NCI-H146 (cell line): ENCODE data around the gene NRXN3.

Source experiments
- DNase-seq: peaks from one replicate; lab custom pipeline; 2025; lab: John Stamatoyannopoulos, UW

Gene NRXN3

DNA sequence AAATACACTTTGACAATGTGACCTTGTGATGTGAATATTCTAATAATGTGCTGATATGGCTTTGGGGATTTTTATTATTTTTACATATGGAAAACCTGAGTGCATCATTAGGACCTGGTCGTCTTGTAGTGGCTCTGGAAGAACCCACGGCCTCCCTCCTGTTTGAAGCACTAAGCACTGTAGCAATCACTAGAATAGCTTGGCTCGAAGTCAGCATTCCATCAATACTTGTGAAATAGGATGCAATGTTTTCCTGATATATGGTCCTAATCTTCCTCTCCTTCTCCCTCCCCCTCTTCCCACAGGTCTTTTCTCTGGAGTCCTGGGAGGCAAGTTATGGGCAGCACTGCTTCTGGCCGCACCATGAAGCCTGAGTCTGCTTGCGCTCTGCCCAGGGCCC lies 71.9 kb downstream of the NRXN3 start:
- no peak for DNase-seq

DNA sequence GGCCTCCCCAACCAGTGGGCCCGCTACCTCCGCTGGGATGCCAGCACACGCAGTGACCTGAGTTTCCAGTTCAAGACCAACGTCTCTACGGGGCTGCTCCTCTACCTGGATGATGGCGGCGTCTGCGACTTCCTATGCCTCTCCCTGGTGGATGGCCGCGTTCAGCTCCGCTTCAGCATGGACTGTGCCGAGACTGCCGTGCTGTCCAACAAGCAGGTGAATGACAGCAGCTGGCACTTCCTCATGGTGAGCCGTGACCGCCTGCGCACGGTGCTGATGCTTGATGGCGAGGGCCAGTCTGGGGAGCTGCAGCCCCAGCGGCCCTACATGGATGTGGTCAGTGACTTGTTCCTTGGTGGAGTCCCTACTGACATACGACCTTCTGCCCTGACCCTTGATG lies 73.0 kb downstream of the NRXN3 start:
- DNase-seq, result no peak

DNA sequence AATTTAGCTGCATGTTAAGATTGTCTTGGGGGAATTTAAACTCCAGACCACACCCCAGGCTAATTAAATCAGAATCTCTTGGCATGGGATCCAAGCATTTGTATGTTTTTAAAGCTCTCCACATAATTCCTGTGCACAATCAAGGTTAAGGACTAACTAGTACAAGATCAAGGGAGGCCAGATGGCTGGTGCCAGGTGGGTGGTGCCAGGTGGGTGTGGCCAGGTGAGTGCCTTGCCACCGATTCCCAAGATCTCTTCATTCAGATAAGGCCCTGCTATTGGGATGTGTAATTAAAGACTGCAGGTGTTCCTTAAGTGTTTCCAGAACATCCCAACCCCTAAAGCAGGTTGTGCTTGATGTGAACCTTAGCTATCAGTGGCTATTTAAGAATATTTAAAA lies 75.1 kb downstream of the NRXN3 start:
- DNase-seq, result no peak

DNA sequence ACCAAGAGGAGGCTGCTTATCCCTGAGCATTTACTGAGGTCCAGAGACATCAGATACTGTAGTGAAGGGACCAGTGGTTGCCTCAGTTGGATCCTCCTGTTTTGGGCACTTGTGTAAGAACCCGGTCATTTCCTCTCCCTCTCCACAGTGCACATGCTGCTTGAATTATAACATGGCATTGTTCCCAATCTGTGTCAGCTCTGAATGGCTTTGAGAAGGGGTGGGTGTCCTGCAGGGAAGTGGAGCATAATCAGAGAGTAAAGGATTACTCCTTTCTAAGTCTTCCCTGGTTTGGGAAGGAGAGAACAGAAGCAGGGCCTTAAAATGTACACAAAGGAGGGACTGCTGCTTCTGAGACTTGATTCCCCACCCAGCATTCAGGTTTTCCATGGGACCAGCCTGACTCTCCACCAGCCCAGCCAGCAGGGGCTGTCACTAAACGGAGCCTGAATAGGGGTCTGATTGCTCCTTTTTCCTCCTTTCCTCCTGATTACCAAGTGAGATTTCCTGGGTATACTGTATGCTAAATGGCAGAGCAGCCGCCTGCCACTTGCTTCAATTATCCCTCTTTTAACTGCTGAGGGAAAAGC lies 78.4 kb downstream of the NRXN3 start:
- no peak for DNase-seq

DNA sequence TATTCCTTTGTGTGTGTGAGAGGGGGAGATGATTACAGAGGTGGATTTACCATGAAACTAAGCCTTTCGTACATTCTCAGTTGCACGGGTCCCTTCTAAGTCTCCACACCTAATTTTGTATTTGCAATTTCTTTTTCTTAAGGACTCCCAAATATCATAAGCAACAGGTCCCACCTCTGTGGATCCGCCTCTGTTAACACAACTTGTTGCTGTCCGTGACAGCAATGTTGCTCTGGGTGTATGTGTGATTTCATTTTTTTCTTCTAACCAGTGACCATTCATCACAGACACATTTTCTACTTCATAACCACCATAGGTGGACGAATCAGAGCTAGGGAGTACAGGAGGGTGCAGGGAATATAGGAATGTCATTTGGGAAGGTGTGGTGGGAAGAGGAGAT lies 81.1 kb downstream of the NRXN3 start:
- no peak for DNase-seq

DNA sequence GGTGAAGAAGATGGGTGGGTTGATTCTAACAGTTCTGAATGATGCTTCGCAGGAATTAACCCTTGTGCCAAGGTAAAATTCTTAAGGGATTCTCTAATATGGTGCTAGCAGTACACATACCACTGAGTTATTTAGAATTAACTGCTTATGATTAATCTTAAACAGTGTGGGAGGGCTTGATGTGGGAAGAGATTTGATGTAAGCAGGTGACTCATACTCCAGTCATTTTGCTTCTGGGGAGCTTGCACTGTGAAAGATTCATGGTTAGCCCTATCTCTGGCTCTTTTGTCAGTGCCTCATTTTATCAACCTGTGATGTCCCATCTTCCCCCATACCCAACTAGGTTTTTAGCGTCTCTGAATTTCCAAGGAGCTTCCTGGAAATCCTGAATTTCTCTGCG lies 83.8 kb downstream of the NRXN3 start:
- DNase-seq, result no peak

DNA sequence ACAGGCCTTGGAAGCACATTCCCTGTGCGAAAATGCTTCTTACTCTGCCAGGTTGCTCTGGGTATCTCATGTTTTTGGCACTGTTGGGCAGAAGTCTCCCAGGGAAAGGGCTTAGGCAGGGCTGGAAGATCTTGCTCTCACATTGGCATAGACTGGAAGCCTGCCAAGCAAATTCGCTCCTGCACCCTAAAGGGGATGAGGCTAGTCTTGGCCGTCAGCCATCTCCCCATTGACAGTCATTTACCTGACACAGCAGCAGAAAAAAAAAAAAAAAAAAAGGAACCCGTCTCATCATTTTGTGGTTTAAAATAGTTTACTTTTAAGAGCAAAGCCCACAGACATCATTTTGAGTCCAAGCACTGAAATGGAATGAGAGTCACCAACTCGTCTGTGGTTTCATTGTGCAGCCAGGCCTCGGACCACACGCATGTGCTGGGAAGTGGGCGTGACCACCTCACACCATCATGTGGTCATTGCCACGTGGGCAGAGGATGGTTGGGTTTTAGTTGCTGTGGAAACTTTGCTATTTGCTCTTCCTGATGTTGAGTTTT lies 84.8 kb downstream of the NRXN3 start:
- peak; percentile 52 for DNase-seq

DNA sequence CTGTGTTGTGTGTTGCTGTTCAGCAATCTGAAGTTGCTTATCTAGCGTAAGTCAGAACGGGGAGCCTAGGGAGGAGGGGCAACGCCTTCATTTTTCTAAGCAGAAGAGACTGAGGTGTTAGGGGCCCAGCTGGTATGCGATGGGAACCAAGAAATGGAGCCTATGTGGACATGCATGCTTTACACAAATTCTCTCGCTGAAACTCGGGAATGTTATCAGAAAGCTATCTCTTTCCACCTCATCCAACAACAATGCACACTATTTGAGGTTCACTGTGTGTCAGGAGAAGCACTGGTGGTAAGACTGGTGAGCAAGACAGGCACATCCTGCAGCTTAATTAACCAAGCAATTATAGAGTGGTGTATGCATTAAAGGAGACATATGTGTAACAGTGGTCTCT lies 89.7 kb downstream of the NRXN3 start:
- DNase-seq, result no peak

DNA sequence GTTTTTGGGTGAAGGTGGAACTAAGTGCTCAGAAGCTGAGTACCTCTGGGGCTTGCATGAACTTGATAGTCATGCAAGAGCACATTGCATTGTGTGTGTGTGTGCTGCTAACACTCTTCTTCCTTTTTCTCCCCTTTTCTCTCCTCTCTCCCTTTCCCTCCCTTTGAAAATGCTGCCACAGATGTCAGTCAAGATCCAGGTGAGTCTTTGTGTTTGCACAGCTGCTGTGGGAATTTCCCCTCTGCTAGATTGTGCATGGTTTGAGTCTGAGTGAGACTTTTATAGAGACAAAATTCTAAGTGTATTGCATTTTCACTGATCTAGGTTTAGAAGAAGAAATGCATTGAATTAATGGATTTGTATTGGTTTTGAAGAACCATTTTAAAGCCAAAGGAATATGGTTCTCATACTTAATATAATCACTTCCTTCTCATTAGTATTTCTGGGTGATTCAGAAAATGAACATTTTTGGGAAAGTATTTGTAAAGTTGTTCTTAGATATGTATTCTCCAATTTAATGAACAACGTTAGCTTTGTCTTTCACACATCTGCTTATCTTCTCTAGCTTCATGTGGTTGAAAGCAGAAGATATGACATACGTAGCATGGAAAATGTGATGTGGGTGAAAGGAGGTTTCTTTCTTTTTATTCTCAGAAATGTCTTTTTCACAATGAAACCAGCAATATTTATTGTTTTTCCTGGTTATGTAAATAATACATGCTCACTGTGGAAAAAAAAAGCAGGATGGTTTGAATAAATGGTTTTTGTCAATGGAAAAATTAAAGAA lies 108.5 kb downstream of the NRXN3 start:
- peak; percentile 82 for DNase-seq

DNA sequence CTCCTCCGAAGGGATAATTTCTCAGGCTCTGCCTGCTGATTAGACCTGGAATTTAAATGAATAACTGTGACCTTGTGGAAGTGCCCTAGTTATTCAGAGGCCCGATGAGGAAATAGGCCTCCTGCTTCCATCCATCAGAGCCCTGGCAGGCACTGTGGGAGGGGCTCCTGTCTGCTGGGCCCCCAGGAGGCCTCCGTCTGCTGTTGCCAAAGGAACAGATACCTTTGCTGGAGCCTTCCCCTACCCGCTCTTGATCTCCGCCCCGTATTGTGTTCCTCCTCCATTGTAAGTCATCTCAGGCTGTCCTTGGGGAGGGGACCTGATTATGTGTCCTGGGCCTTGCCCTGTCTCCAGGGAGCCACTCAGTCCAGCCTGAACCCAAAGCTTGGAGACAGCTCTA lies 112.3 kb downstream of the NRXN3 start:
- peak; percentile 52 for DNase-seq

DNA sequence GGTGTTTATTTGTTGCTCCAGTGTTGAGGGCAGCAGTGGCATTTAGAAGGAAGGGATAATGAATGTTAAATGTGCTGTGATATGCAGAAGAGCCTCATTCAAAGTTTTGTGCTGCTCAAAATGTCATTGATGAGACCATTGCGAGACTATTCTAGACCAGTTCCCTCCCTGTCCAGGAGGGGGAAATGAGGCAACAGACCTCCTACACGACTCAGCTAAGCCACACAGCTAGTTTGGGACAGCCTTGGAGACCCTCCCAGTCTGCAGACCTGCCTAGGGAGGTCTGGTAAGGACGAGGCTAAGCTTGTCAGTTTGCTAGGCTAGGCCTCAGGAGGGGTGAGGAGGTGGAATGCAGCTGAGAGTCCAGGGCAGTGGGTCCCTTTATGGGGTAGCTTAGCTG lies 116.0 kb downstream of the NRXN3 start:
- no peak for DNase-seq

DNA sequence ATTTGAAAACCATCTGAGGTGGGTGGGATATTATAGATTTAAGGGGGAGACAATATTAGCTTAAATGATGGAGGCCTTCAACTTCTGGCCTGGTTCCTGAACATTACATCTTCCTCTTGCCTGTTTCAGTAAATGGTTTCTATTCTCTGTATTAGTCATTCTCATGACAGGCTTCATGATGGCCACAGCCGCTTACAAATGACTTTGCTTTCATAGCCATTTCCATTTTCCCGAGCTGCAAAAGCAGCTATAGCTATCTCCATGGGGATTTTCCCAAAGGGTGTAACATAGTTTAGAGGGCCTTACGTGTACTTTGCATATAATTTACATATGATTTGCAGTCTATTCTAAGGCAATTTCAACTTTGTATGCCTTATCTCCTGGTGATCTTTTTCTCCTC lies 121.8 kb downstream of the NRXN3 start:
- no peak for DNase-seq

DNA sequence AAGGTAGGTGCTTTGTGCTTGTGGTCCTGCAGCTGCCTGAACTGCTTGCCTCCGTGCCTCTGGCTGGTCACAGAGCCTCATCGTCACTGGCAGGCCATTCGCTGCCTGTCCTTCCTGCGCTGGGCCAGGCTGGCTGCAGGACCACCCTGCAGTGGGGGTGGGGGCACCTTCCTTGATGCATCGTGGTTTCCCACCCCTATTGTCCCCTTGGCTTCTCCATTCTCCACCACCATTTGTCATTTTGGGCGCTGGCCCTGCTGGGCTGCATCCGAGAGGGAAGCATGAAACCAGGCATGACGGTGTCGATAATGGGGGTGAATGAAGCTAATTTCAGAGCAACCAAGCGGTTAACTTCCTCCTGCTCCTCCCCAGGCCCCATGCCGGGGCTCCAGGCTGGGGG lies 127.7 kb downstream of the NRXN3 start:
- DNase-seq, result no peak

DNA sequence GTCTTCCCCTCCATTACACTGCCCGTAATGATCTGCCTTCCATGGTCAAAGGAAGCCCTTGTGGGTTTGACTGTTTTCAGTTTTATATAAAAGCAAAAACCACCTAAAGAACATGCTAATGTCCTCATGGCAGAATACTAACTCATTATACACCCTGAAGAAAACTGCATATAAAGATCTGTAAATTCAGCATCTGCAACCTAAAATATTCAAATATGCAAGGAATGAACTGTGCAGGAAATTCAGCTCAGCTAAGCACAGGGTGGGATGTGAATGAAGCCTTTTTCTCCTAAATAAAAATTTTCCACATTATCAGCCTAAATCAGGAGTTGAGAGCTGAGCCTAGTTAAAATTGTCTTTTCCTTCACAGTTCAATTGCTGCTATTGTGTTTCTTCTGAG lies 128.1 kb downstream of the NRXN3 start:
- no peak for DNase-seq

DNA sequence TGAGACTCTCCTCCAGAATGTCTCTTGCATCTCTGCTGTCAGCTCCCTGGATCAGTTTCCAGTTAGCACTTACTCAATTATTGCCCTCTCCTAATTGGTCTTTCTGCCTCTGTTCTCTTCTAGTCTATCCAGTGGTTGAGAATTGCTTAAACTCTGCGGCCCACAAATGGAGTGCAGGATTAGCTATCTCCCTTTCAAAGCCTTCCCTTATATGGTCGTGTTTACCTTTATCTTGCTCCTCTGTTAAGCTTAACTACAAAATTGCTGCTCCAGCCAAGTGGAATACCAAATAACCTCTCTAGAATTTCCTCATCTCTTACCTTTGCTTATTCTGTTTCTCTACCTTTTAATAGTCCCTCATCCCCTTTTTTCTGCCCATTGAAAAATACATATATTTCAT lies 132.7 kb downstream of the NRXN3 start:
- no peak for DNase-seq

DNA sequence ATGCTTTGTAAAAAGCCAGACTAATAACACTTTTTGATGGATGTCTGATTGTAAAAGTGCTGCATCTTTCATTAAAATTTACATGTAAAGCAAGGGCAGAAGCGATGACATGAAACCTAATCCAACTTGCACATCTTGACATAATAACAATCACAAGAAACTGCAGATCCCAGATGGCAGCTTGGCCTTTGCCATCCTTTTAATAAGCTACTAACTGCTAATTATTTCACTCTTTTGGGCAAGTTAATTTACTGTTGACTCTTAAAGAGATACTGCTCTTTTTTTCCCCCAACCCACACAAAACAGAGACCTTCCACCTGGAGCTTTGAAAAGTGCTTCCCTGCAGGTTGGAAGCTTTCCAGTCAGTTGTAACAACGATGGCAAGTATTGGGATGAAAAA lies 137.5 kb downstream of the NRXN3 start:
- DNase-seq, result peak; percentile 57

DNA sequence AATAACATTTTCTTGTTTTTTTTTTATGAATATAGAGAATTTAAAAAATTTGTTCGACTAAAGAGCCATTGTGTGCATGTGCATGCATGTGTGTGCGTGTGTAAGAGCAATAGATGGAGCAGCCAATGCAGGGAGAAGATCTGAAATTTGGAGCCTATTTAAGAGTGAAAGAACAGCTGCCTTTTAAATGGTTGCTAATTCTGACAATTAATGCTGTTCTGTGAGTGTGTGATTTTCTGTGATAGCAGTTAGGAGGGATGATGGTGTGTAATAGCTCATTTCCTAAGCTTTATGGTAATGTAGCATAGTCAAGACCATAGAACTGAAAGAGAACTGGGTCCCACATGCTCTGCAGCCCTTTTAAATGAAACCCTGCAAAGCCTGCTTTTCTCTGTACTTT lies 137.9 kb downstream of the NRXN3 start:
- peak; percentile 59 for DNase-seq

DNA sequence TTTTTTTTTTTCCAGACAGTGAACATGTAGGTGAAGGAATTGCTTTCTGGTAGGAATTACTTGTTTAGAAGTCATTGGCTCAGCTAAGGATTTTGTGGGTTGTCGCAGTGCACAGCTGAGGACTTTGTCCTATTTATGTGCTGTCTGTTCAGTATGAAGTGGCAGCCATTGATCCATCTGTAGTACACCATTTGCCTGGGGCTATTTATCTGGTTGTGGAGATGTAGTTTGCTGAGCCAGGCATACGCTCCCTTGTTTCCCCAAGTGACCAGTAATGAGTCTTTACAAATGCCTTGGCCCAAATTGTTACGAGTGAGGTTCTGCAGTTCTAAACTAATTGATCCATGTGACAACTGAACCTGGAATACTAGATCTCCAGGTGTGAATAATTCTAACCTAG lies 140.1 kb downstream of the NRXN3 start:
- peak; percentile 79 for DNase-seq

DNA sequence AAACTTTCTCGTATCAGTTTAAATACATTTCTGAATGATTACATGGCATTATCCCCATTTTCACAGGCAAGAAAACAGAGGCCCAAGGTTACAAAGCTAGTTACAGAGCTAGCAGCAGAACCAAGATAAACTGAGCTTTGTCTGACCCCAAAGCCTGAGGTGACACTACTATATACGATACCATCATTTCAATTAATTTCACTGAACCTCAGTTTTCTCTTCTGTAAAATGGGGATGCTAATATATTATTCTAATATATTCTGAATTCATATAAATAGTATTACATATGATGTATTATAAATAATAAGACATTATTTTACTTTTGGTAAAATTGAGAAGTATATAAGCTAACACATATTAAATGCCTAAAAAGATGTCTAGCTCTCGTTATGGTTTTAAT lies 143.3 kb downstream of the NRXN3 start:
- DNase-seq, result no peak

DNA sequence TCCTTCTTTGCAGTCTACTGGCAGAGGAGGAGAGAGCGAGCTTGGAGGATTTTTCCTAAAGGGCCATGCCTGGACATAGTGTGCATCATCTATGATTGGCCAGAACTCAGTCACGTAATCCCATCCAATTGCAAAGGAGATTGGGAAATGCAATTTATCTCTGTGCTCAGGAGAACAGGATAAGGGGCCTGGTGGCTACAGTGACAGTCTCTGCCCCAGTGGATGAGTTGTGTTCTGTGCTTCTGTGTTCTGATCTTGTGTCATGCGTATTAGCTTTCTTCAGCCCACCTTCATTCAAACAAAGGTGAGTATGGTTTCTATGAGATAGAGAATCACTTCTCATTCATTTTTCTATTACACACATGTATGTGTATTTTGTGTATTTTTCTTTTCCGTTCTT lies 144.3 kb downstream of the NRXN3 start:
- no peak for DNase-seq

DNA sequence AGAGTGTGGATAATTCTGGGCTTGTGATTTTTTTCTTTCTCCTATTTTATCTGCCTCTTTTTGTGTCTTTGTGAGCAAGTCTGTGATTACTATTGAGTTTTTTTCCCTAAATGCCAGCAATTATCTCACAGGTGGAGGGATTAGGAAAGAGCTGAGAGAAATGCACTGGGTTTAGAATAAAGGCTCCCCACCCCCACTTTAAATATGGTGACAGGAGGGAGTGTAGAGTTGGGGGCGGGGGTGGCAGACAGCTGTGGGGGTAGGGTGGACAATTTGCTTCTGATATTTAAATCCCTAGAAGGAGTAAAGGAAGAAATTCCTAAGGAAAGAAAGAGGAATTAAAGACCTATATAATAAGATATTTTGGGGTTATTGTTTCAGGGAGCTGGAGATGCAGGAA lies 145.9 kb downstream of the NRXN3 start:
- peak; percentile 84 for DNase-seq

DNA sequence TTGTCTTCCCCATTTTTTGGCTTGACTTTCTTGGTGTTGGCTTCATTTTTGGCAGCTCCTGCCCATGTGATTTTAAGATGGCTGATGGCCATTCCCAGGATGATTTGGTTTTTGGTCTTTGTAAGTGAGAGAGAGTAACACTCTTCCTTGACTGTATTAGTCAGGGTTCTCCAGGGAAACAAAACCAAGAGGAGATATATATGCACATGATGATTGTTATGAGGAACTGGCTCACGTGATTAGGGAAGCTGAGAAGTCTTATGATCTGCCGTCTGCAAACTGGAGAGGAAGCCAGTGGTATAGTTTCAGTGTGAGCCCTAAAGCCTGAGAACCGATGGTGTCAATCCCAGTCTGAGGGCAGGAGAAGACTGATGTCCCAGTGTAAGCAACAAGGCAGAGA lies 146.6 kb downstream of the NRXN3 start:
- no peak for DNase-seq

DNA sequence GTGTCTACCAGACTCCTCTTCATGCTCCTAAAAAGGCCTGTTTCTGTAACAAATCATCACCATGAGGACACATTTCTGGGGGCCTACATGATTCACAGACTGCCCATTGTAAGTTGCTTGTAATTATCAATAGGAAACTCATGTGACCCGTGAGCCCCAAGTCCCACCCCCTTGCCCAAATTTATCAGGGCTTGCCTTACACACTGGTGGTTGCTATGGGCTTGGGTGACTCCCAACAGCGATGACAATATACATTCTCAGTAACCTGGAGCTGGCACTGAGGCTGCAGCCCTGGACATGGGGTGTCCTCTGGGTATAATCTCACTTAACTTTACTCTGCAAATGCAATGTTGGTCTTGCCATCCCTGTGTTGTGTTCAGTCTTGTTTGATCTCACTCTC lies 149.2 kb downstream of the NRXN3 start:
- DNase-seq, result peak; percentile 44
